ENCODE results near the gene GSG1L.
"Not testable (repeated sequence)": the region's sequence is repeated elsewhere in the genome, so short reads cannot be mapped to it uniquely, and the experiment has no call there.

Gene GSG1L

DNA sequence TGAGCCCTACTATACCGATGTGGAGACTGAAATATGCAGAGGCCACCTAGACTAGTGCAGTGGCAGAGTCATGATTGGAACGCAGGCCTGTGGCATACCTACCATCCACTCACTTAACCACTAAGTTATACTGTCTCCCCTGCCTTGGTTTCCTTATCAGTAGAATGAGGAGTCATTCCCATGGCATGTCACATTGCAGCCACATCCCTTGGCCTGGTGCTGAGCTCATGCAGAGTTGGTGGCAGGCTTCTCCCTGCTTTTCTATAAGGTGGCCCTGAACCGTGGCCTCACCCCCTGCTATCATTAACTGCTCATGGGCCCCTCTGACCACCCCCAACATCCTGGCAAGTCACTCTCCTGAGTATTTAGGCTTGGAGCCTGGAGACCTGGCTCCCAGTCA is 301.1 kb downstream of the GSG1L start:
- no peak for DNase-seq

DNA sequence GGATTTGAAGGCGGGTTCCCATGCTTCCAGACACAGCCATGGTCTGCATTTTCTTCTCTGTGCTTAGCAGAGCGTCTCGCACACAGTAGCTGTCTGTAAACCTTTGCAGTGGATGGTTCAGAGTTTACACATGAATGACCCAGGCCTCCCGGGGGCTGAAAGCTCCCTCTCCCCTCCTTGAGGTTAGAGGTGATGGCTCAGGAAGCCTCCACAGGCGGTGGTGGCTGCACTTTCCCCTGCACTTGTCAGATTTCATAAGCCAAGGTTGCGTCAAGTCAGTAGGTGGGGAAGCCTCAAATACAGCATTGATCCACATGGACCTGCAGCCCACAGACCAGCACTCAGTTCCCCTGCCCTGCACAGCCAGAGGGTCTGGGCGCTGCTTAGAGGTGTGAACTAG is 301.7 kb downstream of the GSG1L start:
- DNase-seq = no peak

DNA sequence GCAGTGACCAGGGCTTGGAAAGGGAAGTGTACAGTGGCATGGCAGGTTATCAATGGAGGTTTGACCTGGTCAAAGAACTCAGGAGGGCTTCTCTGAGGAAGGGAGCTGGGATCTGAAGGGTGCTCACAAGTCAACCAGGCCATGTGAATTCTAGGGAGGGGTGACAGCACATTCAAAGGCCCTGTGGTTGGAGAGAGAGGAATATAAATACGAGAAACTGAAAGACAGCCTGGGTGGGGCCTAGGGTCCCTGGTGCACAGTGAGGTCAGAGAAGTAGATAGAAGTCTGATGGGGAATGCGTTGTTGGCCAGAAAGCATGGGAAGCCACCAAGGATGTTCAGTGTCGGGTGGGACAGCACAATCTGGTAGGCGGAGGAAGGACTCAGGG is 302.7 kb downstream of the GSG1L start:
- DNase-seq = no peak

DNA sequence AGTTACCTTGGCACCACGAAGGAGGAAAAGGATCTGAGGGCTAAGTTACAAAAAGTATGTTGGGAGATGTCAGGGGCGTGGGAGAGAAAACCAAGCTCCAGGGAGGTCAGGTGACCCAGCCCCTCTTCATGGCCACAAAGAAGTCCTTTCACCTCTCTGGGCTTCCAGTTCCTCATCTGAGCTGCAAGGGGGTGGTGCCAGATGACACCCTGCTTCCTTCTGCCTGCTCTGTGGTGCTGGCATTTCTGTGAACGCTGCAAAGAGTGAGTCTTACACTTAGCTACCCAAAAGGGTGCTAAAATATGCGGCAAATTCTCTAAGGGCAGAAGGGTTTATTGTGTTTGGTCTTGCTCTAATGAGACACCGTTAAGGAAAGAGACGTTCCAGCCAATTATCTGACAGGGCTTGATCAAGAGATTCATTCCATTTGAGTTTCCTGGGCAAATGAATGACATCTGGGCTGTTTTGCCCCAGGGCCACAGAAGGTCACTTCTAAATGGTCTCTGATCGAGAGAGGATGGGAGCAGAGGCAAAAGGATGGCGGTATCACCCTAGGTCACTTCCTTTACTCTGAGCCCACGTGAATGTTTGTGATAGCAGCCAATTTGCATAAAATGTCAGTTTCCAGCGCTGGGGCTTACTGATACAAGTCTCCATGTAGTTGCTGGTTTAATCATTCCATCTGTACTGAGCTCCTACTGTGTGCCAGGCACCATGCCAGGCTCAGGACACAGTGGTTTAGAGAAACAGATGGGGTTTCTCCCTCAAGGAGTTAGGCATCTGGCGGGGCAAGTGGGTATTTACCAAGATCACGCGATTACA is 303.3 kb downstream of the GSG1L start:
- DNase-seq = peak in 26 of 56 donors; percentile 6 to 60 (median 34)

DNA sequence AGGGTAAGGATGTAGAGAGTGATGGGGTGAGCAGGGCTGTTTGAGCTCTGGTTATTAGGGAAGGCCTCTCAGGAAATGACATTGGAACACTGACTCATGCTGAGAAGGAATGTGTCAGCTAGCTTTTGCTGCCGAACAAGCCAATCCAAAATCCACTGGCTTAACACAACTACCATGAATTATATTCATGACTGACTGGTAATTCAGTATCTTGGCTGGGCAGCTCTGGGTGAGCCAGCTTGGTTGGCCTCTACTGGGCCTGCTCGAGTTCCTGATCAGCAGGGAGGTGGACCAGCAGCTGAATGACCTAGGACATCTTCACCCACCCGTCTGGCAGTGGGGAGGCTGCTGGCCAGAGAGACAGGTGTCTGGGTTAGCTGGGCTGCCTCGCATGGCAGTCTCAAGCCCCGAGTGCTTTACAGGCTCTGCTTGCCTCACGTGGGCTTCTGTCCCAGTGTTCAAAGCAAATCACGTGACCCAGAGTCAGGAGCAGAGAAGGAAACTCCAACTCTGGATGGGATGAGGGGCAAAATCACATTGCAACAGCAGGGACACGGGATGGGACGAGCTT is 304.1 kb downstream of the GSG1L start:
- peak in 11 of 56 donors; percentile 12 to 60 (median 35) for DNase-seq

DNA sequence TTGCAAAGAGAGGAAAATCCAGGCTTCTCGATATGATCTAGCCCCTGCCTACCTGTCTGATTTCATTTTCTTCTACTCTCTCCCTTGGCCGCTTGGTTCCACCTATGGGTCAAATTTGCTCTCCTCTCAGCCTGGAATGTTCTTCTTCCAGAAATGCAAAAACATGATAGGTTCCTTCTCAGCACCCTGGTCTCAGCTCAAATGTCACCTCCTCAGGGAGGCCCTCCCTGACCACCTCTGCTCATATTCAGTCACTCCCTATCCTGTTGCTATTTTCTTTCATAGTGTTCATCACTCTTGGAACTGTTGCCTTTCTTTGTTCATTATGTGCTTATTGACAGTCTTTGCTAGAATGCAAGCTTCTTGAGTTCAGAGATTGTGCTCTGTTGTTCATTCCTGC is 305.0 kb downstream of the GSG1L start:
- DNase-seq = no peak

DNA sequence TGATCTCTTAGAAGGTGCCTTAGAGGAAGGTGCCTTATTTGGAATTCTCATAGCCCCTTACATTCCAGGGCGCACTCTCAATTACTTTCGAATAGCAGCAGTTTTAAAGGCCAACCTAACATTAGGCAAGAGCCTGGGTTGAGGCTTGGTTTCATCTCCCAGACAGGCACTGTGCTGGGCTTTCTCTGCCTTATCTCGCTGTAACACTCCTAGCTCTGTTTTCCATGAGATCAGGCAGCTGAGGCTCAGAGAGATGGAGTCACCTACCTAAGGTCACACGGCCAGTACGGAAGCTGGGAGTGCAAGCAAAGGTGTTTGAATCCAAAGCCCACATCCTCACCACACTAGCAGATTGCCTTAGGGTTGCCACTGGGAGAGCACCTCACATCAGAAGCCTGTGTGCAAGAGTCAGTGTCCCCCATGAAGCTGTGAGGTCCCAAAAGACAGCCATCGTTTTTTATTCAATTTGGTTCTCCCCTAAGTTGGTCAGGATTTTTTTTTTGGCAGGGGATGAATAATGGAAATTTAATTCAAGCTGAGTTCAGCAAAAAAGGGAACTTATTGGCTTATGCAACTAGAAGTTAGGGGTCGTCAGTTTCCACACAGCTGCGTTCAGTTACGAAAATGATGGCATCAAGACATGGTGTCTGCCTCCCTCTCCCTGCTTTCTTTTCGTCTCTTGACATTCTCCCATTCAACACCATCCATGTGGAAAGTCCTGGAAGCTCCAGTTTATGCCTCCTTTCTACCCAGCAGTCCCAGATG is 307.1 kb downstream of the GSG1L start:
- DNase-seq = no peak

DNA sequence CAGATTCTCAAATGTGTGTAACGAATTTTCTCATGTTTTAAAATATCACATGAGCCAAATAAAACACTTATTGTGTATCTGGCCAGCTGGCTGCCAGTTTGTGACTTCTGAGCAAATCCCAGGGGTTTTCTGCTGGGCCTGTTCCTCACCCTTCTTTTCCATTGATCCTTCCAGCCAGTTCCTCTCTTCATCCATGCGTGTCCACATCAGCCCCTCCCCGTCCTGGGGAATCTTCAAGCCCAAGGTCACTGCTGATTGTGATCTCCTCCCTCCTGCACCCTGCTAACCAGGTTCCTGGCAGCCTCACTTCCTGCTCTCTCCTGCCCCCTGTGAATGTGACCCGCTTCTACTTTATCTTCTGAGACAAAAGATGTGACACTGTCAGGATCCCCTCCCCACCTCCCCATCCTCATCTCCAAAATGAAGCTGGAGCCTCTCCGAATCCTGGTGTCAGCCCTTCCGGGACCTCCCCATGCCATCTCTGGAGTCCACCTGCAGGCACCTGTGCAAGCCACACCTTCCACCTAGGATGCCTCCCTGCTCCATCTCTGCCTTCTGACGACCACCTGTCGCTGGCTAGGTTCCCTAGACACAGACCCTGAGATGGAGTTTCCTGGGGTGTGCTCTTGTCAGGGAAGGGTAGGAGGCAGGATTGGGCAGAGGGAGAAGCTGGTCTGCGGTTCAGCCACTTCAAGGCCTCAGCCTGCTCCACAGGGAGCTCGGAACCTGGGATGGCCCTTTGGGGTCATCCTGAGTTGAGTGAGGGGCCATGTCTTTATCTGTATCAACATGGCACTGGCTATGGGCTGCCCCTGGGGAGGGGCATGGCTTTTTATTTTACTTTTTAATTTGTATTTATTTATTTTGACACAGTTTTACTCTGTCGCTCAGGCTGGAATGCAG is 308.5 kb downstream of the GSG1L start:
- DNase-seq = no peak

DNA sequence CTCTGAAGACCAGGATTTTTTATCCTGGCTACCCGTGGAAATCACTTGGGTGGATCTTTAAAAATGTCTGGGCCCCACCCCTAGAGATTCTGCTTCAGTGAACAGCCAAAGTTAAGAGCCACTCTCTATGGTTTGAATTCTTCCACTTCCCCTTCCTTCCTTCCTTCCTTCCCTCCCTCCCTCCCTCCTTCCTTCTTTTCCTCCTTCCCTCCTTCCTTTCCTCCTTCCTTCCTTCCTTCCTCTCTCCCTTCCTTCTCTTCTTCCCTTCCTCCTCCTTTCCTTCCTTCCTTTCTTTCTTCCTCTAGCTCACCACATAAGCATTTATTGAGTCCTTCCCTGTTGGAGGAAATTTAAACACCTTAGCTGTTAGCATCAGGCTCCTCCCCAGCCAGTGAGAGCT is 310.0 kb downstream of the GSG1L start:
- DNase-seq = no peak

DNA sequence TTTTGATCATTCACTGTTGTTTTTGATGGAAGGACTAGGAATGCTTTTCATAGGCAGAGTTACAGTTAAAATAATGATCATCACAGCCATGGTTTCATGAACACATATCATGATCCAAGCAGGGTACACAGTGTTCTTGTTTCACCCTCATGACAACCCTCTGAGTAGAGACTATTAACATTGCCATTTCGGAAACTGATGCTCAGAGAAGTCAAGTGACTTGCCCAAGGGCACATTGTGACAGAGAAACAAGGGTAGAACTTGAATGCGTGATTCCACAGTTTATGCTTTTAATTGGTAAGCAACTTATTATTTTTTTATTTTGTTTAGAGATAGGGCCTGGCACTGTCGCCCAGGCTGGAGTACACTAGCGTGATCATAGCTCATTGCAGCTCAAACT is 311.3 kb downstream of the GSG1L start:
- DNase-seq = no peak

DNA sequence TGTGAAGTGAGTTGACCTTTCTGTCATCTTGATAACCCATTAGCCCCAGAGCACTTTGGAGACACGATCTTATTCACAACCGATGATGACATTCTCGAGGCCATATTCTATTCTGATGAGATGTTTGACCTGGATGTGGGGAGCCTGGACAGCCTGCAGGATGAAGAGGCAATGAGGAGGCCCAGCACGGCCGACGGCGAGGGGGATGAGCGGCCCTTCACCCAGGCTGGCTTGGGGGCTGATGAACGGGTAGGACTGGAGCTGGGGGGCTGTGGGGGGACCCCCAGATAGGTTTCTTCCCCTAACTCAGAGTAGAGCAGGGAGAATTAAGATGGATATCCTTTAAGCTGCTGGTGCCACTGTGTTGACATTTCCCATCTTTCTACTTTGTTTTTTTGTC is 311.8 kb downstream of the GSG1L start:
- DNase-seq = no peak

DNA sequence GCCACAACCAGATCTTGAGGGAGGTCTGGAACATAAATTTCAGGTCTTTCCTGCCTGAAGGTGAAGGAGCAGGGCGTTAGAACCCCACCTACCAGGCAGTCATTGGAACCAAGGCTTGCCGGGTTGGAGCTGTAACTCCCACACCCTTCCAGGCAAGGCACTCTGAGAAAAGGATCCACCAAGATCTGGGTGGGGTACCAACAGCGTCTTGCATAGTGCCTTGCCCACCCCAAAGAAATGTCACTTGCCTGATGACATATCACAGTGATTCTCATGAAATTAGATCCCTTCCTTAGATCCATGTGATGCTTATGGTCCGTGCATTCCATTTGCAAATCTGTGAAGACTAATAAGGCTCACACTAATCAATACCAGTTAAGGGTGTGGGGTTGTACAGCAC is 312.3 kb downstream of the GSG1L start:
- no peak for DNase-seq

DNA sequence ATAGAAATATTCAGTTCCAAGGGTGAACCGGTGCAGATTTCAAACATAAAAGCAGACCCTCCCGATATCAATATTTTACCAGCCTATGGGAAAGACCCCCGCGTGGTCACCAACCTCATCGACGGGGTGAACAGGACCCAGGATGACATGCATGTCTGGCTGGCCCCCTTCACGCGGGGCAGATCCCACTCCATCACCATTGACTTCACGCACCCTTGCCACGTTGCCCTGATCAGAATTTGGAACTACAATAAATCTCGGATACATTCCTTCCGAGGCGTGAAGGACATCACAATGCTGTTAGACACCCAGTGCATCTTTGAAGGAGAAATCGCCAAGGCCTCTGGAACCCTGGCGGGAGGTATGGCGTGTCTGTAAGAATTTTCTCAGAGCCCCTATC is 313.6 kb downstream of the GSG1L start:
- DNase-seq = no peak

DNA sequence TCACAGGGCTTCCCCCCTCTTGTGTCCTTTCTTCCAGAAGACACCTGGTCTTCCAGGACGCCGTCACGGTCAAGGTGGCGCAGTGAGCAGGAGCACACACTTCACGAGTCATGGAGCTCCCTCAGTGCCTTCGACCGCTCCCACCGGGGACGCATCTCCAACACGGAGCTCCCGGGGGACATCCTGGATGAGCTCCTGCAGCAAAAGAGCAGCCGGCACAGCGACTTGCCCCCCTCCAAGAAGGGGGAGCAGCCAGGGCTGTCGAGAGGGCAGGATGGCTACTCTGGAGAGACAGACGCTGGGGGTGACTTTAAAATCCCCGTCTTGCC is 314.0 kb downstream of the GSG1L start:
- DNase-seq = no peak

DNA sequence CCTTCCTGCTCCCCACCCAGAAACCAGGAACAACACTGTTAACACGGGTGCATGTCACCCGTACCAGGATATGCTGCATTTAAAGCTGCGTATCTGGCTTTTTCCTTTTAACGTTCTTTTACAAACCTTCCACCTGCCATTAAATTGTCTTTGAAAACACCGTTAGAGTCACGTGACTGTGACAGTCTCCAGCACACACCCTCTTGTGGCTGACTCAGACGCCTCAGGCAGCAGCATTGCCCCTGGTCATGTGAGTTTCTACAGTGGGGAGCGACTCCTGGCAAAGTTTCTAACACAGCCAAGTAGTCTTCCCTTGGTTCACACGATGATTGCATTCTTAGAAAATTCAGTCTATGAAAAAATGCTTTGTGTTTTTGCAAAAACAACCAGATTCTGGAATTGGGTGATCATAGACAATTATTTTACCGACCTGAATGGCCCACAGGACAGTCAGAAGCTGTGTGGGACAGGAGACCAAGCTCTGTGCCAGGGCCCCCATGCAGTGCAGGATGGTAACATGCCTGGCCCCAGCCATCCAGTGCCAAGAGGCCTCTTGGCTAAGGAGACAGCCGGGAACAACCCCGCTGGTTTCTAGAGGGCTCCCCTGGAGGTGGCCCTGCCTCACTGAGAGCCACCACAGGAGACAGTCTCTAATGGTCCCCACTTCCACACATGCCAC is 314.5 kb downstream of the GSG1L start:
- peak in 48 of 56 donors; percentile 2 to 84 (median 50) for DNase-seq

DNA sequence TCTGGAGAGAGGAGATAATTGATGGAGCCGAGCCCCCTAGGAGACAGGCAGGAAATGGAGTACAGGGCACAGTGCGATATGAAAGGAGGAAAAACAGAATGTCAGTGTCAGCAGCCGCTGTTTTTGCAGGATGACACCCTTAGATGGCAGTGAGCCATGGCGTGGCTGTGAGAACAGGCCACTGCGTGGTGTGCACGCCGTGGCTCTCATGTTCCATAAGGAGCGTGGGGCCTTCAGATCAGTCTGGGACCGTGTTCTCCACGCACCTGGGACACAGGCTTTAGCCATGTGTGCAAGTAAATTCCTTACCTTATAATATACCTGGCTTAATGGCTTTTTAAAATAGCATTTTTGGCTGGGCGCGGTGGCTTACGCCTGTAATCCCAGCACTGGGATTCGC is 315.6 kb downstream of the GSG1L start:
- no peak for DNase-seq

DNA sequence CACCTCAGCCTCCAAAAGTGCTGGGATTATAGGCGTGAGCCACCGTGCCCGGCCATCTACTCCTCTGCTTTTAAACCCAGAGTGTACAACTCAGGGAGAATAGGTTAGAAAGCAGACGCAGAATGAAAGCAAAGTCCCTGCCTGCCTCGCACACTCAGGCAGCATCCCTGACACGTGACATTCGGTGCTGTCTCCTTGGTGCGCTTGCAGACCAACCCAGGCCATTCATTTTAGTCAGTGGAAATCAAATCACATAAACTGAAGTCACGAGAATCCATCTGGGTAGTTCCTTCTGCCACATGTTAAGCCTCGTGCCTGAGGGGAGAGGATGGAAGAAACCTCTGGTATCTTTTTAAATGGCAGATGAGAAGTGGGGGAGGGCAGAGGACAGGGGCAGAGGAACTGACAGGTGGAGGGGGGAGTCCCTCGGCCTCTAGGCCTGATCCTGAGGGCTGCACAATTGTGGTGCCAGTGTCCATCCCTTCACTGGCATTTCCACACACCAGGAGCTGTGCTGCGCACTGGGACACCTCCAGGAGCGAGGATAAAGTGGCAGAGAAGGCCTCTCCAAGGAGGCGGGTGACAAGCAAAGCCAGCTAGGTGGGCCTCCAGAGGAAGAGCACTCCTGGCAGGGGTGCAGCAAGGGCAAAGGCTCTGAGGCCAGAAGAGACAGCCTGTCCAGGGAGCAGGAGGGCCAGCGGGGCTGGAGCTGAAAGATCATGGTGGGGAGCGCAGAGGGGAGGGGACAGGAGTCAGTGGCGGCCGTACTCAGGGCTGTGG is 317.2 kb downstream of the GSG1L start:
- peak in 2 of 56 donors; percentile 8 to 44 for DNase-seq

DNA sequence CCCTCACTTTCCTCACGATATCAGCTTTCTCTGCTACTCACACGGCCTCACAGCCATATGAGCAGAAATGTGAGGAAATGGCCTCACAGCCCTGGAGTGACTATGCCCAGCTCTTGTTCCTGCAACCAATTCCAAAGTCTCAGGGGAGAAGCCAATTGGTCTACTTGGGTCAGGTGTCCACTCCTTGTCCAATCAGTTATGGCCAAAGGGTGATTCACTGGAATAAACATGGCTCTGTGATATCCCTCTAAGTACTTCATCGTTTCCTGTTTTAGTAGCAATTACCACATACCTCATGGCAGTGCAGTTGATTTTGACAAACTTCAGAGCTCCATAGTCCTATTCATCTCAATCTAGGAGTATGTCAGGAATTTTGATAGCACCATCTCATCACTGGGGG is 318.2 kb downstream of the GSG1L start:
- no peak for DNase-seq

DNA sequence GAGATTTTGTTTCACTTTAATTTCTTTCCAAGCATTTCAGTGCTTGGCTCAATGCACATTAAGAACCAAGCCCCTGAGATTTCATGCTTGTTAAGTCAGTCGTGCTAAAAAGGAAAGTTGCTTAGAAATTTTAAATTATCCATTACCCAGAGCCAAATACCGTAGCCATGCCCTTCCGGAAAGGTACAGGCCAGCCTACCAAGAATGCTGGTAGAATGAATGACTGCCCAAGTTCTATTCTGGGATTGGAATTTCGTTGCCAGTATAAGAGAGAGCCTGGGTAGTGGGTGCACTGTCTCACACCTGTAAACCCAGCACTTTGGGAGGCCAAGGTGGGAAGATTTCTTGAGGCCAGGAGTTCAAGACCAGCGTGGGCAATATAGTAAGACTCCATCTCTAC is 319.6 kb downstream of the GSG1L start:
- DNase-seq = no peak

DNA sequence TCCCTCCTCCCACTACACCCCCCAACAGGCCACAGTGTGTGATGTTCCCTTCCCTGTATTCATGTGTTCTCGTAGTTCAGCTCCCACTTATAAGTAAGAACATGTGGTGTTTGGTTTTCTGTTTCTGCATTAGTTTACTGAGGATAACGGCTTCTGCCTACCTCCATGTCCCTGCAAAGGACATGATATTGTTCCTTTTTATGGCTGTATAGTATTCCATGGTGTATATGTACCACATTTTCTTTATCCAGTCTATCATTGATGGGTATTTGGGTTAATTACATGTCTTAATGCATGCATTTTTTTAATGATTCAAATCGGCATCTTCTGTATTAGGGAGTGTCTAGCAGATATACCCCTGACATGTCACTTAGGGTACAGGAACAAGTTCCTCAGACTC is 320.5 kb downstream of the GSG1L start:
- not testable (repeated sequence) for DNase-seq
